Stomach (tissue), 4 donors: Measurements from ENCODE around the gene RBM23.

Experiments
- CTCF ChIP-seq, 7 experiments: fragments of 450-650 bp in 4 of 7; fragments of 200-600 bp in 3 of 7; sonication (generic) in 3 of 7; IDR thresholded peaks; one replicate each; pipeline ENCODE4 v1.5.1; 2016 to 2019; ENCODE audit warnings: antibody characterized with exemption in 7 of 7, control low read depth in 2 of 7, mild to moderate bottlenecking in 1 of 7
- EP300 ChIP-seq: sonication (generic); formaldehyde crosslinking; IDR thresholded peaks from one replicate; pipeline ENCODE4 v1.6.1; 2017; ENCODE audit warnings: antibody characterized with exemption
- POLR2A ChIP-seq, 4 donors: fragments of 450-650 bp; IDR thresholded peaks; one replicate each; pipeline ENCODE4 v1.6.1; 2016; ENCODE audit warnings: antibody characterized with exemption in 4 of 4, control low read depth in 2 of 4, mild to moderate bottlenecking in 1 of 4, moderate library complexity in 1 of 4
- POLR2AphosphoS5 ChIP-seq, 3 donors: sonication (generic); formaldehyde crosslinking; IDR thresholded peaks; one replicate each; pipeline ENCODE4 v1.6.1; 2016; ENCODE audit warnings: antibody characterized with exemption in 3 of 3

- TF ChIP-seq CTCF (IDR thresholded peaks at IDR 0.05) (no peak), POLR2A (IDR thresholded peaks at IDR 0.05) (no peak), EP300 (no peak), POLR2AphosphoS5 (IDR thresholded peaks at IDR 0.05) (no peak)
These were observed 41.9 kb downstream of the RBM23 start for GRCh38 chr14:22877000-22877501.
